H9 (cell line): Measurements from ENCODE around the gene HMGCL. TPM values are rescaled to one million over a fixed set of nuclear protein-coding genes. Genes with fewer than 3 reads are reported as not detected.

Experiments
- DNase-seq: peaks from one replicate; pipeline ENCODE4 v3.0.0-alpha.2; 2017
- H2AFZ ChIP-seq: one replicate; pipeline ENCODE4 v1.6.1; 2013; ENCODE audit warnings: mild to moderate bottlenecking, low read length, control low read depth, moderate library complexity
- H2AK5ac ChIP-seq: 2 replicates; pipeline ENCODE4 v1.6.1; 2013; ENCODE audit warnings: low read length, control low read depth, mixed read lengths; ENCODE audit not compliant: insufficient read length
- H2BK120ac ChIP-seq: one replicate; pipeline ENCODE4 v1.6.1; 2013; ENCODE audit warnings: low read depth, mild to moderate bottlenecking, low read length, control low read depth, inconsistent platforms; ENCODE audit not compliant: poor library complexity, severe bottlenecking
- H2BK12ac ChIP-seq: 2 replicates; pipeline ENCODE4 v1.6.1; 2013; ENCODE audit warnings: low read length, control low read depth, mixed read lengths, low read depth; ENCODE audit not compliant: insufficient read length
- H2BK15ac ChIP-seq: 2 replicates; pipeline ENCODE4 v1.6.1; 2013; ENCODE audit warnings: low read depth, low read length, control low read depth
- H2BK20ac ChIP-seq: one replicate; pipeline ENCODE4 v1.6.1; 2013; ENCODE audit warnings: low read depth, mild to moderate bottlenecking, low read length, control low read depth, inconsistent platforms; ENCODE audit not compliant: poor library complexity, severe bottlenecking
- H2BK5ac ChIP-seq: 2 replicates; pipeline ENCODE4 v1.6.1; 2013; ENCODE audit warnings: low read length, control low read depth, mixed read lengths; ENCODE audit not compliant: insufficient read length
- H3K14ac ChIP-seq: 2 replicates; pipeline ENCODE4 v1.6.1; 2013; ENCODE audit warnings: low read length, control low read depth; ENCODE audit not compliant: insufficient read depth
- H3K18ac ChIP-seq: 2 replicates; pipeline ENCODE4 v1.6.1; 2013; ENCODE audit warnings: low read depth, mild to moderate bottlenecking, mixed read lengths, low read length, control low read depth; ENCODE audit not compliant: insufficient read length
- H3K23ac ChIP-seq: 2 replicates; pipeline ENCODE4 v1.6.1; 2013; ENCODE audit warnings: low read length, control low read depth, mixed read lengths, low read depth; ENCODE audit not compliant: insufficient read length
- H3K23me2 ChIP-seq: 2 replicates; pipeline ENCODE4 v1.6.1; 2013; ENCODE audit warnings: low read depth, mild to moderate bottlenecking, mixed read lengths, low read length, control low read depth; ENCODE audit not compliant: insufficient read length, poor library complexity, severe bottlenecking
- H3K27ac ChIP-seq: 2 replicates; pipeline ENCODE4 v1.5.1; 2013; ENCODE audit warnings: low read length, control low read depth, mixed read lengths, low read depth; ENCODE audit not compliant: insufficient read length
- H3K27me3 ChIP-seq: 2 replicates; pipeline ENCODE4 v1.6.1; 2013; ENCODE audit warnings: low read length, control low read depth, inconsistent platforms; ENCODE audit not compliant: insufficient read depth
- H3K4ac ChIP-seq: 2 replicates; pipeline ENCODE4 v1.6.1; 2013; ENCODE audit warnings: low read depth, mild to moderate bottlenecking, control low read depth, inconsistent platforms, low read length, moderate library complexity
- H3K4me1 ChIP-seq: 2 replicates; pipeline ENCODE4 v1.6.1; 2013; ENCODE audit warnings: low read length, control low read depth, inconsistent platforms; ENCODE audit not compliant: insufficient read depth
- H3K4me2 ChIP-seq: 2 replicates; pipeline ENCODE4 v1.6.1; 2013; ENCODE audit warnings: low read length, control low read depth, mixed read lengths; ENCODE audit not compliant: insufficient read length, insufficient read depth
- H3K56ac ChIP-seq: 2 replicates; pipeline ENCODE4 v1.6.1; 2013; ENCODE audit warnings: low read depth, mild to moderate bottlenecking, mixed read lengths, low read length, control low read depth; ENCODE audit not compliant: insufficient read length
- H3K79me1 ChIP-seq: 2 replicates; pipeline ENCODE4 v1.6.1; 2013; ENCODE audit warnings: low read depth, mild to moderate bottlenecking, moderate library complexity, low read length, control low read depth, inconsistent platforms; ENCODE audit not compliant: insufficient read depth, poor library complexity, severe bottlenecking
- H3K79me2 ChIP-seq: 2 replicates; pipeline ENCODE4 v1.6.1; 2013; ENCODE audit warnings: low read length, control low read depth, inconsistent platforms; ENCODE audit not compliant: insufficient read depth
- H3K9ac ChIP-seq: 2 replicates; pipeline ENCODE4 v1.6.1; 2013; ENCODE audit warnings: low read length, control low read depth, mixed read lengths; ENCODE audit not compliant: insufficient read length; ENCODE audit errors: extremely low read depth
- H3K9me3 ChIP-seq: one replicate; pipeline ENCODE4 v1.6.1; 2013; ENCODE audit warnings: low read depth, low read length, inconsistent platforms; ENCODE audit not compliant: control insufficient read depth
- H3T11ph ChIP-seq: one replicate; pipeline ENCODE4 v1.6.1; 2013; ENCODE audit warnings: mild to moderate bottlenecking, low read length, control low read depth, inconsistent platforms
- H4K20me1 ChIP-seq: one replicate; pipeline ENCODE4 v1.6.1; 2013; ENCODE audit not compliant: control insufficient read depth, insufficient read length, insufficient read depth
- H4K5ac ChIP-seq: 2 replicates; pipeline ENCODE4 v1.6.1; 2013; ENCODE audit warnings: low read depth, mild to moderate bottlenecking, mixed read lengths, low read length, control low read depth; ENCODE audit not compliant: insufficient read length
- H4K8ac ChIP-seq: replicated peaks from 2 replicates; pipeline ENCODE4 v1.6.1; 2013; ENCODE audit warnings: low read length, control low read depth, mixed read lengths, low read depth; ENCODE audit not compliant: insufficient read length
- H4K91ac ChIP-seq: 2 replicates; pipeline ENCODE4 v1.6.1; 2013; ENCODE audit warnings: low read depth, mild to moderate bottlenecking, moderate library complexity, mixed read lengths, low read length, control low read depth; ENCODE audit not compliant: insufficient read length
- H3K27ac Mint-ChIP-seq, 3 experiments: 2 replicates in 2 of 3; 3 replicates in 1 of 3; pipeline ENCODE4 v1.8.0; 2020 to 2021; ENCODE audit warnings: mixed read lengths in 3 of 3, mild to moderate bottlenecking in 1 of 3, moderate library complexity in 1 of 3
- H3K27me3 Mint-ChIP-seq: 2 replicates; pipeline ENCODE4 v1.8.0; 2021; ENCODE audit warnings: low read depth, mild to moderate bottlenecking, moderate library complexity, mixed read lengths
- H3K36me3 Mint-ChIP-seq, 3 experiments: 2 replicates in 2 of 3; 3 replicates in 1 of 3; pipeline ENCODE4 v1.8.0; 2020 to 2021; ENCODE audit warnings: low read depth in 3 of 3, mixed read lengths in 3 of 3; ENCODE audit not compliant: insufficient read depth in 1 of 3
- H3K4me1 Mint-ChIP-seq, 2 experiments: 2 replicates each; pipeline ENCODE4 v1.8.0; 2020; ENCODE audit warnings: mixed read lengths in 2 of 2
- H3K4me3 Mint-ChIP-seq, 2 experiments: 2 replicates in 1 of 2; 3 replicates in 1 of 2; pipeline ENCODE4 v1.8.0; 2020 to 2021; ENCODE audit warnings: mild to moderate bottlenecking in 2 of 2, mixed read lengths in 2 of 2, moderate library complexity in 1 of 2
- H3K9me3 Mint-ChIP-seq, 2 experiments: 2 replicates in 1 of 2; 3 replicates in 1 of 2; pipeline ENCODE4 v1.8.0; 2020; ENCODE audit warnings: mild to moderate bottlenecking in 2 of 2, mixed read lengths in 2 of 2, moderate library complexity in 1 of 2
- WGBS: extraction: QIAGEN DNeasy Blood & Tissue Kit; methylation state at CpG from one replicate; pipeline ENCODE4 v1.1.7; 2013; ENCODE audit warnings: missing lambda C conversion rate, low lambda C conversion rate, mixed read lengths; ENCODE audit not compliant: insufficient read length; ENCODE audit errors: extremely low coverage; 5-methylcytosine and 5-hydroxymethylcytosine counted together
- total RNA-seq: library from RNA; stranded (reverse); gene quantifications from 2 replicates; pipeline ENCODE4 v1.2.1, GENCODE V29; 2021
- TF ChIP-seq, protein P1 (sequence below): fragments of 200-600 bp; sonication (generic); conservative IDR thresholded peaks from 3 replicates; pipeline ENCODE4 v1.8.0; 2021; ENCODE audit warnings: antibody characterized with exemption, mild to moderate bottlenecking

Gene HMGCL
- total RNA-seq, 1 experiment from 2014 or later = 15.9 TPM

GRCh38 chr1:23805025-23805424 is 20.2 kb downstream of the HMGCL start:
- no CpG with 5 or more reads among the region's 2 CpGs for WGBS
- Histone ChIP-seq H4K5ac (no peak overlapping the region), H2BK20ac (no peak overlapping the region), H3K27ac (no peak overlapping the region), H3K27me3 (no peaks in the 10 kb centered on the region), H3K23ac (no peak overlapping the region), H2AFZ (no peak overlapping the region), H3K79me1 (no peaks in the 10 kb centered on the region), H2AK5ac (no peak overlapping the region), H3K9me3 (no peaks in the 10 kb centered on the region), H3K4ac (no peak overlapping the region), H4K91ac (no peak overlapping the region), H2BK5ac (no peak overlapping the region), H3K23me2 (peaks cover 6% of the 10 kb centered on the region), H3K18ac (no peak overlapping the region), H4K20me1 (no peaks in the 10 kb centered on the region), H2BK120ac (no peak overlapping the region), H4K8ac (no peak overlapping the region), H3K56ac (no peak overlapping the region), H3K79me2 (no peaks in the 10 kb centered on the region), H3K14ac (no peak overlapping the region), H2BK12ac (no peak overlapping the region), H3K9ac (no peak overlapping the region), H3T11ph (no peak overlapping the region), H3K4me1 (no peaks in the 10 kb centered on the region), H2BK15ac (no peak overlapping the region), H3K4me2 (no peak overlapping the region)
- DNase-seq = no peak
- H3K36me3 Mint-ChIP-seq = peaks cover 0 to 6% (median 4%) of the 10 kb centered on the region in 3 experiments; a peak in 2 of 7 replicates
- no peak overlapping the region for H3K4me3 Mint-ChIP-seq
- H3K4me1 Mint-ChIP-seq = peaks cover 3 to 4% of the 10 kb centered on the region in 2 experiments; a peak in 3 of 4 replicates
- no peaks in the 10 kb centered on the region for H3K9me3 Mint-ChIP-seq
- H3K27me3 Mint-ChIP-seq = peaks cover 11% of the 10 kb centered on the region
- H3K27ac Mint-ChIP-seq = no peak overlapping the region
- TF ChIP-seq, protein P1, sequence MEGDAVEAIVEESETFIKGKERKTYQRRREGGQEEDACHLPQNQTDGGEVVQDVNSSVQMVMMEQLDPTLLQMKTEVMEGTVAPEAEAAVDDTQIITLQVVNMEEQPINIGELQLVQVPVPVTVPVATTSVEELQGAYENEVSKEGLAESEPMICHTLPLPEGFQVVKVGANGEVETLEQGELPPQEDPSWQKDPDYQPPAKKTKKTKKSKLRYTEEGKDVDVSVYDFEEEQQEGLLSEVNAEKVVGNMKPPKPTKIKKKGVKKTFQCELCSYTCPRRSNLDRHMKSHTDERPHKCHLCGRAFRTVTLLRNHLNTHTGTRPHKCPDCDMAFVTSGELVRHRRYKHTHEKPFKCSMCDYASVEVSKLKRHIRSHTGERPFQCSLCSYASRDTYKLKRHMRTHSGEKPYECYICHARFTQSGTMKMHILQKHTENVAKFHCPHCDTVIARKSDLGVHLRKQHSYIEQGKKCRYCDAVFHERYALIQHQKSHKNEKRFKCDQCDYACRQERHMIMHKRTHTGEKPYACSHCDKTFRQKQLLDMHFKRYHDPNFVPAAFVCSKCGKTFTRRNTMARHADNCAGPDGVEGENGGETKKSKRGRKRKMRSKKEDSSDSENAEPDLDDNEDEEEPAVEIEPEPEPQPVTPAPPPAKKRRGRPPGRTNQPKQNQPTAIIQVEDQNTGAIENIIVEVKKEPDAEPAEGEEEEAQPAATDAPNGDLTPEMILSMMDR = no peak
